ENCODE results near the gene RASD2. TPM values are rescaled to one million over a fixed set of nuclear protein-coding genes. Genes with fewer than 3 reads are reported as not detected.

RASD2 gene
- total RNA-seq, 1 experiment from 2014 or later: 3.1 TPM

GRCh38 chr22:35522225-35523149 lies 18.1 kb upstream of the RASD2 start:
- POLR2A ChIA-PET: no interaction called here
- TF ChIP-seq AR (CRISPR knock-in tag; IDR thresholded peaks at IDR 0.05) (no peak), ZNF512 (CRISPR knock-in tag; IDR thresholded peaks at IDR 0.05; ENCODE audit: borderline replicate concordance) (no peak; the same call in 1 of the 2 replicates), NFE2L1 (CRISPR knock-in tag; IDR thresholded peaks at IDR 0.05) (no peak), MYBL2 (CRISPR knock-in tag; IDR thresholded peaks at IDR 0.05) (no peak), PRDM15 (CRISPR knock-in tag; IDR thresholded peaks at IDR 0.05) (no peak), ZNF671 (CRISPR knock-in tag; IDR thresholded peaks at IDR 0.05) (no peak), ARID4B (CRISPR knock-in tag; IDR thresholded peaks at IDR 0.05; ENCODE audit: borderline replicate concordance) (no peak), OVOL2 (CRISPR knock-in tag; IDR thresholded peaks at IDR 0.05; ENCODE audit: borderline replicate concordance) (no peak), IRF1 (CRISPR knock-in tag; IDR thresholded peaks at IDR 0.05) (no peak), SP1 (CRISPR knock-in tag; conservative IDR thresholded peaks at IDR 0.05) (no peak), ZNF121 (CRISPR knock-in tag; IDR thresholded peaks at IDR 0.05) (no peak), ZSCAN18 (CRISPR knock-in tag; IDR thresholded peaks at IDR 0.05) (no peak), HMGA2 (CRISPR knock-in tag; IDR thresholded peaks at IDR 0.05) (no peak), HMGXB4 (CRISPR knock-in tag; IDR thresholded peaks at IDR 0.05) (no peak)
- ATAC-seq: no peak
- H3K36me3 Mint-ChIP-seq: no peaks in the 10 kb centered on the region
- CTCF ChIA-PET: interaction anchor here (1.2 kb wide), 1 partner anchor 19 kb away, joined by 5 read pairs; no protein-coding TSS in a partner anchor
- H3K27ac Mint-ChIP-seq: no peak overlapping the region
- H3K27me3 Mint-ChIP-seq (ENCODE audit: low read depth): no peaks in the 10 kb centered on the region; the same call in 1 of the 2 replicates
- H3K9me3 Mint-ChIP-seq: no peaks in the 10 kb centered on the region
- no peak overlapping the region for H3K4me3 Mint-ChIP-seq
- no peak for DNase-seq (ENCODE audit: low spot score)
- H3K4me1 Mint-ChIP-seq: peaks cover 16% of the 10 kb centered on the region
